ENCODE measurements around the gene TPST2.
A peak's percentile ranks its signal among the peaks of the same experiment; 100 is the strongest.

Gene TPST2

GRCh38 chr22:26565889-26566288 lies 24.0 kb downstream of the TPST2 start:
- H3K4me1 ChIP-seq: peaks cover 19% of the 10 kb centered on the region
- in situ Hi-C loops (cut with MboI; ENCODE audit: low sequenced_read_pairs): no loop called here
- H3K36me3 ChIP-seq (replicated peaks): no peaks in the 10 kb centered on the region
- H3K27me3 ChIP-seq (ENCODE audit: low read depth): no peaks in the 10 kb centered on the region
- no peak overlapping the region for H3K4me3 ChIP-seq
- no peak for DNase-seq (ENCODE audit: low spot score in 2 of 2)
- H3K9me3 ChIP-seq: no peaks in the 10 kb centered on the region

DNA sequence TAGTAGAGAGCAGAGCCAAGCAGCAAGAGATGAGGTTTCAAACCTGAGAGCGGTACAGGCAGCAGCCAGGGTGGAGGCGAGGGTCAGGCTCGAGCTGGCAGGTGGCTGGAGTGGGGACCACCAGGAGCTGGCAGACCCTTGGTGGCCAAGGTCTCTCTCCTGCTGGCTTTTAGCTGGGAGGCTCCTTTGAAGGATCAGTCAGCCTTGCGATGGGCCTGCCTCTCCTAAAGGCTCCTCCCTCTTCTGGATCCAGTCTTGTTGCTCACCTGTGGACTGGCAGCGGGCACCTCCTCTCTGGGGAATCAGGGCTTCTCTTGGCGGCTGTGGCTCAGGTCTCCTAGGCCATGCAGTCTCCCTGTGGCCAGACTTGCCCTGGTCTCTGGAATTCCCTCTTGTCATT lies 24.8 kb downstream of the TPST2 start:
- no peaks in the 10 kb centered on the region for H3K9me3 ChIP-seq
- in situ Hi-C loops (cut with MboI; ENCODE audit: low sequenced_read_pairs): no loop called here
- peaks cover 19% of the 10 kb centered on the region for H3K4me1 ChIP-seq
- no peaks in the 10 kb centered on the region for H3K27me3 ChIP-seq (ENCODE audit: low read depth)
- H3K4me3 ChIP-seq: no peak overlapping the region
- H3K36me3 ChIP-seq (replicated peaks): no peaks in the 10 kb centered on the region
- DNase-seq (ENCODE audit: low spot score in 2 of 2): no peak

GRCh38 chr22:26564672-26565071 lies 25.3 kb downstream of the TPST2 start:
- H3K9me3 ChIP-seq: no peaks in the 10 kb centered on the region
- H3K36me3 ChIP-seq (replicated peaks): no peaks in the 10 kb centered on the region
- in situ Hi-C loops (cut with MboI; ENCODE audit: low sequenced_read_pairs): no loop called here
- peaks cover 19% of the 10 kb centered on the region for H3K4me1 ChIP-seq
- no peaks in the 10 kb centered on the region for H3K27me3 ChIP-seq (ENCODE audit: low read depth)
- H3K4me3 ChIP-seq: no peak overlapping the region
- DNase-seq (ENCODE audit: low spot score in 2 of 2): no peak

- Histone ChIP-seq H3K4me3 (no peak overlapping the region), H3K9me3 (no peaks in the 10 kb centered on the region), H3K27me3 (ENCODE audit: low read depth) (no peaks in the 10 kb centered on the region), H3K4me1 (peaks cover 18% of the 10 kb centered on the region), H3K36me3 (replicated peaks) (no peaks in the 10 kb centered on the region)
- in situ Hi-C loops (cut with MboI; ENCODE audit: low sequenced_read_pairs): no loop called here
- no peak for DNase-seq (ENCODE audit: low spot score in 2 of 2)
Observed at GRCh38 chr22:26564181-26564580, 25.8 kb downstream of the TPST2 start.

DNA sequence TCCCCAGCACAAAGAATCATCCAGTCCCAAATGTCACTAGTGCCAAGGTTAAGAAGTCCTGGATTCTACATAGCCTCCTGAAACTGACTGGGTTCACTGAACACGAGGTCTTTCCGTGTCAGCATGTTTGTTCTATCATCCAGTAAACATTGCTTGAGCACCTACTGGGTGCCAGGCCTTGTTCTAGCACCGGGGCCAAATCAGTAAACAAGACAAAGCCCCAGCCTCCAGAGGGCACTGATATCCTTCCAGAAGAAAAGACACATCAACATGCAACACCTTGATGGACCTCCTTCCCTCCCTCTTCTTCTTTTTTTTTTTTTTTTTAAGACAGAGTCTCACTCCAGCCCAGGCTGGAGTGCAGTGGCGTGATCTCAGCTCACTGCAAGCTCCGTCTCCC lies 26.9 kb downstream of the TPST2 start:
- Histone ChIP-seq H3K4me3 (no peak overlapping the region), H3K4me1 (peaks cover 9% of the 10 kb centered on the region), H3K27me3 (ENCODE audit: low read depth) (no peaks in the 10 kb centered on the region), H3K36me3 (replicated peaks) (no peaks in the 10 kb centered on the region), H3K9me3 (no peaks in the 10 kb centered on the region)
- DNase-seq (ENCODE audit: low spot score in 2 of 2): no peak
- in situ Hi-C loops (cut with MboI; ENCODE audit: low sequenced_read_pairs): no loop called here

- no peaks in the 10 kb centered on the region for H3K4me1 ChIP-seq
- no peaks in the 10 kb centered on the region for H3K27me3 ChIP-seq (ENCODE audit: low read depth)
- H3K4me3 ChIP-seq: no peak overlapping the region
- in situ Hi-C loops (cut with MboI; ENCODE audit: low sequenced_read_pairs): no loop called here
- no peak for DNase-seq (ENCODE audit: low spot score in 2 of 2)
- no peaks in the 10 kb centered on the region for H3K9me3 ChIP-seq
- no peaks in the 10 kb centered on the region for H3K36me3 ChIP-seq (replicated peaks)
Observed at GRCh38 chr22:26561756-26562417, 28.0 kb downstream of the TPST2 start.

DNA sequence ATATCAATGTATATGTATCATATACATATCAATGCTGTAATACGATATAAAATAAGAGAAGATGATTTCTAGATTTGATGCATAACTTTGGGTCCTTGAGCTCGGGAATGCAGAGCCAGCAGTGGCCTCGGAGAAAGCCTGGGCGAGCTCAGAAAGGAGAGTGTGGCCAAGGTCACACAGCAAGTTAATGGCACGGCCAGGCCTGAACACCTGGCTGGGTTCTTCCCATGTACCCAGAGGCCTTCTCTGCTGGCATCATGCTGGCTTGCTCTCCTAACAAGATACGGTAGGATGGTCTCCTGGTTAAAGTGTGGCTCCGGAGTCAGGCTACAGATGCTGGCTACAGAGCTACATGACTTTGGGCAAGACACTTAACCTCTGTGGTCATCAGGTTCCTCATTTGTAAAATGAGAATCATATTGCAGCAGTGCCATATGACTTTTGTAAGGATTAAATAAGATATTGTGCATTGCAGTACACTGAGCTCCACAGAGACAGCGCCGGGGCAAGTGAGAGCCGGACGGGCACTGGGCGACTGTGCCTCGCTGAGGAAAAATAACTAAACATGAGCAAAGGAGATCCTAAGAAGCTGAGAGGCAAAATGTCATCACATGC lies 29.9 kb downstream of the TPST2 start:
- H3K4me3 ChIP-seq: no peak overlapping the region
- H3K4me1 ChIP-seq: peaks cover 5% of the 10 kb centered on the region; the same call in 1 of the 2 replicates
- in situ Hi-C loops (cut with MboI; ENCODE audit: low sequenced_read_pairs): no loop called here
- H3K27me3 ChIP-seq (ENCODE audit: low read depth): no peaks in the 10 kb centered on the region
- DNase-seq (ENCODE audit: low spot score in 2 of 2): no peak
- no peaks in the 10 kb centered on the region for H3K36me3 ChIP-seq (replicated peaks)
- H3K9me3 ChIP-seq: no peaks in the 10 kb centered on the region

- Histone ChIP-seq H3K27me3 (ENCODE audit: low read depth) (no peaks in the 10 kb centered on the region), H3K4me3 (no peak overlapping the region), H3K9me3 (no peaks in the 10 kb centered on the region), H3K4me1 (peaks cover 11% of the 10 kb centered on the region), H3K36me3 (replicated peaks) (no peaks in the 10 kb centered on the region)
- DNase-seq (ENCODE audit: low spot score in 2 of 2): no peak
- in situ Hi-C loops (cut with MboI; ENCODE audit: low sequenced_read_pairs): no loop called here
Observed at GRCh38 chr22:26558248-26558895, 31.6 kb downstream of the TPST2 start.

- DNase-seq (ENCODE audit: low spot score in 2 of 2): no peak
- Histone ChIP-seq H3K4me1 (peaks cover 11% of the 10 kb centered on the region), H3K27me3 (ENCODE audit: low read depth) (no peaks in the 10 kb centered on the region), H3K4me3 (no peak overlapping the region), H3K36me3 (replicated peaks) (no peaks in the 10 kb centered on the region), H3K9me3 (no peaks in the 10 kb centered on the region)
- in situ Hi-C loops (cut with MboI; ENCODE audit: low sequenced_read_pairs): no loop called here
Observed at GRCh38 chr22:26556904-26557303, 33.0 kb downstream of the TPST2 start.

- Histone ChIP-seq H3K9me3 (no peaks in the 10 kb centered on the region), H3K27me3 (ENCODE audit: low read depth) (no peaks in the 10 kb centered on the region), H3K36me3 (replicated peaks) (no peaks in the 10 kb centered on the region), H3K4me1 (peaks cover 11% of the 10 kb centered on the region), H3K4me3 (no peak overlapping the region)
- in situ Hi-C loops (cut with MboI; ENCODE audit: low sequenced_read_pairs): no loop called here
- DNase-seq (ENCODE audit: low spot score in 2 of 2): no peak
Observed at GRCh38 chr22:26555478-26555877, 34.5 kb downstream of the TPST2 start.

GRCh38 chr22:26554956-26555355 lies 35.0 kb downstream of the TPST2 start:
- H3K4me3 ChIP-seq: no peak overlapping the region
- in situ Hi-C loops (cut with MboI; ENCODE audit: low sequenced_read_pairs): no loop called here
- peaks cover 11% of the 10 kb centered on the region for H3K4me1 ChIP-seq

DNA sequence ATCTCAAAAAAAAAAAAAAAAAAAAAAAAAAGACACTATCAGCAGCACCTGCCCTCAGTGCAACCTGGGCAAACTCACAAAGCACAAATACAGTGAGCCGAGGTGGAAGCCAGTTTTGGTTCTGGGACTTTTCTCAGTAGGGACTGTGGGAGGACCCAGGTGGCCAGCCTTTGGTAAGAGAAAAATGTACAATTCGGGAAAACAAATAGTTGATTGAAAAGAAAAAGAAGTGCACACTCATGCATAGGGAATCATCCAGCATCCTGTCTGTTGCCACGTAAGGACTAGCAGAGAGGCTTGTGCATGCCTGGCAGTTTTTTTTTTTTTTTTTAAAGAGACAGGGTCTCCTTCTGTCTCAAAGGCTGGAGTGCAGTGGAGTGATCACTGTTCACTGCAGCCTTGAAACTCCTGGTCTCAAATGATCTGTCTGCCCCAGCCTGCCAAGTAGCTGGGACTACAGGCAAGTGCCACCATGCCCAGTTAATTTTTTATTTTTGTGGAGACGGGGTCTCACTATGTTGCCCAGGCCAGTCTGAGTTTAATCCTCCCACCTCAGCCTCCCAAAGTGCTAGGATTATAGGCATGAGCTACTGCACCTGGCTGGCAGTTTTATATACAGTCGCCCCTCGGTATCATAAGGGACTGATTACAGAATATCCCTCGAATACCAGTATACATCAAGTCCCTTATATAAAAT lies 36.7 kb downstream of the TPST2 start:
- in situ Hi-C loops (cut with MboI; ENCODE audit: low sequenced_read_pairs): no loop called here
- Histone ChIP-seq H3K9me3 (no peaks in the 10 kb centered on the region), H3K36me3 (replicated peaks) (no peaks in the 10 kb centered on the region), H3K4me3 (no peak overlapping the region), H3K4me1 (peaks cover 11% of the 10 kb centered on the region), H3K27me3 (ENCODE audit: low read depth) (no peaks in the 10 kb centered on the region)
- no peak for DNase-seq (ENCODE audit: low spot score in 2 of 2)

More at GRCh38 chr22:26554956-26555355, 35.0 kb downstream of the TPST2 start:
- peak; percentile 67 to 69 for DNase-seq (ENCODE audit: low spot score in 2 of 2)
- Histone ChIP-seq H3K9me3 (no peaks in the 10 kb centered on the region), H3K36me3 (replicated peaks) (no peaks in the 10 kb centered on the region), H3K27me3 (ENCODE audit: low read depth) (no peaks in the 10 kb centered on the region)

GRCh38 chr22:26552466-26552865 lies 37.5 kb downstream of the TPST2 start:
- Histone ChIP-seq H3K4me1 (peaks cover 11% of the 10 kb centered on the region), H3K36me3 (replicated peaks) (no peaks in the 10 kb centered on the region), H3K4me3 (no peak overlapping the region), H3K9me3 (no peaks in the 10 kb centered on the region), H3K27me3 (ENCODE audit: low read depth) (no peaks in the 10 kb centered on the region)
- DNase-seq (ENCODE audit: low spot score in 2 of 2): no peak
- in situ Hi-C loops (cut with MboI; ENCODE audit: low sequenced_read_pairs): no loop called here

GRCh38 chr22:26551568-26551967 lies 38.4 kb downstream of the TPST2 start:
- H3K4me1 ChIP-seq: peaks cover 11% of the 10 kb centered on the region
- DNase-seq (ENCODE audit: low spot score in 2 of 2): no peak
- in situ Hi-C loops (cut with MboI; ENCODE audit: low sequenced_read_pairs): no loop called here
- no peak overlapping the region for H3K4me3 ChIP-seq
- no peaks in the 10 kb centered on the region for H3K36me3 ChIP-seq (replicated peaks)
- no peaks in the 10 kb centered on the region for H3K9me3 ChIP-seq
- H3K27me3 ChIP-seq (ENCODE audit: low read depth): no peaks in the 10 kb centered on the region

All from HAP-1 (cell line).